Spleen (tissue), 7 donors: ENCODE results near the gene VWF.

Source experiments
- POLR2A ChIP-seq, 3 donors: fragments of 450-650 bp; IDR thresholded peaks; one replicate each; pipeline ENCODE4 v1.5.1; 2017; ENCODE audit warnings: antibody characterized with exemption in 3 of 3, mild to moderate bottlenecking in 1 of 3
- TF ChIP-seq, protein P1 (sequence below), 11 experiments: fragments of 200-600 bp in 7 of 11; fragments of 450-650 bp in 4 of 11; sonication (generic) in 4 of 11; IDR thresholded peaks in 8 of 11; conservative IDR thresholded peaks in 3 of 11; 1 replicate in 7 of 11; 2 replicates in 4 of 11; pipeline versions ENCODE4 v1.4.0 to v1.8.0; 2016 to 2021; ENCODE audit warnings: antibody characterized with exemption in 11 of 11, inconsistent platforms in 4 of 11, mild to moderate bottlenecking in 1 of 11
- donor health status: DM: no; HTN: no; CAD: no; lungs with moderate emphysema.
- donor health status: DM: no; HTN: no; CAD: no.
- donor health status: DM: no; HTN: no; CAD: no.

DNA sequence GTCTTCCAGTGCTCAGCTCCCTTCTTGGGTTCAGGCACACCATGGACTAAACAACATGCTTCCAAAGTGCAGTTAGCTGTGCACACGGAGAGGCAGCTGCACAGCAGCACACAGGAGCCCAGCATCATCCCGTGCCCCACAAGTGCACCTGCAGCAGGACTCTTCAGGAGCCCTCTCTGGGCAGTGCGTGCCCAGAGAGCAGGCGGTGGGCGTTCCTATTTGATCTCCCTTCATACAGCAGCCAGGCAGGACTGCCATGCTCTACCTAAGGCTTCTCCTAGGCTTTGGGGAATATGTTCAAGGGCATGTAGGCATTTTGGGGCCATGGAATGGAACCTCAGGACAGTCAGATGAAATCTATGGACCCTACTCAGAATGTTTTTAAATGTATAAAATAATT is 214.9 kb downstream of the VWF start:
- no peak for TF ChIP-seq POLR2A (IDR thresholded peaks at IDR 0.05)
- TF ChIP-seq, protein P1, sequence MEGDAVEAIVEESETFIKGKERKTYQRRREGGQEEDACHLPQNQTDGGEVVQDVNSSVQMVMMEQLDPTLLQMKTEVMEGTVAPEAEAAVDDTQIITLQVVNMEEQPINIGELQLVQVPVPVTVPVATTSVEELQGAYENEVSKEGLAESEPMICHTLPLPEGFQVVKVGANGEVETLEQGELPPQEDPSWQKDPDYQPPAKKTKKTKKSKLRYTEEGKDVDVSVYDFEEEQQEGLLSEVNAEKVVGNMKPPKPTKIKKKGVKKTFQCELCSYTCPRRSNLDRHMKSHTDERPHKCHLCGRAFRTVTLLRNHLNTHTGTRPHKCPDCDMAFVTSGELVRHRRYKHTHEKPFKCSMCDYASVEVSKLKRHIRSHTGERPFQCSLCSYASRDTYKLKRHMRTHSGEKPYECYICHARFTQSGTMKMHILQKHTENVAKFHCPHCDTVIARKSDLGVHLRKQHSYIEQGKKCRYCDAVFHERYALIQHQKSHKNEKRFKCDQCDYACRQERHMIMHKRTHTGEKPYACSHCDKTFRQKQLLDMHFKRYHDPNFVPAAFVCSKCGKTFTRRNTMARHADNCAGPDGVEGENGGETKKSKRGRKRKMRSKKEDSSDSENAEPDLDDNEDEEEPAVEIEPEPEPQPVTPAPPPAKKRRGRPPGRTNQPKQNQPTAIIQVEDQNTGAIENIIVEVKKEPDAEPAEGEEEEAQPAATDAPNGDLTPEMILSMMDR (IDR thresholded peaks at IDR 0.05 in 8 of 11, conservative IDR thresholded peaks at IDR 0.05 in 3 of 11), result no peak
